ENCODE results near the gene KLHL13.
"Not testable (repeated sequence)": the region's sequence is repeated elsewhere in the genome, so short reads cannot be mapped to it uniquely, and the experiment has no call there.

KLHL13 gene

DNA sequence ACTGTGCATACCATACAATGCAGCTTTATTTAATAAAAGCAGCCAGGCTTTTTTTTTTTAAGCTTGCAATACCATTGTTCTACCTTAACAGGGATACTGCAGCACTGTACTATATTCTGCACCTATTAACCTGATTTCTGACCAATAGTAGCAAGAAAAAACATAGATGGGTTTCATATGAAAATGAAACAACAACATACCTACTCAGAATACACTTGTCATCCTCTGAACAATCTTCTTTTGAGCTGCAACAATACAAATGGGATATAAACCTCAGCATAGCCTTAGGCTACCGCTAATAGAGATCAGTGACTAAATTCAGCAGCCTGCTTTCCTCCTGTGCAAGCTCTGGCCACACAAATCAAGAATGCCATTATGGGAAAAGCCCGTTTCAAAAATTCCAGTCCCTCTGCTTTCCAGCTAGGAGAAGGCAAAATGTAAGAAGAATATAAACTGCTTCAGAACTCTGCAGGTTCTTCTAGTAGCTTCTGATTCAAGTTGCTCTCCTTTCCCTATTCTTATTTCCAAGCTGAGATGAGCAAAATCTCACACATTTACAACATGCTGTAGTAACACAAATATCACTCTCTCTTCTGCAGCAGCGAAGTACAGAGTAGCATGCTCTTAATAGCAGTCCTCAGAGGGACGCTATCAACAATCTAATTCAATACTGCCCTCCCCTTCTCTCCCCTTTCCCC lies 143.4 kb downstream of the KLHL13 start:
- TF ChIP-seq, protein P1, sequence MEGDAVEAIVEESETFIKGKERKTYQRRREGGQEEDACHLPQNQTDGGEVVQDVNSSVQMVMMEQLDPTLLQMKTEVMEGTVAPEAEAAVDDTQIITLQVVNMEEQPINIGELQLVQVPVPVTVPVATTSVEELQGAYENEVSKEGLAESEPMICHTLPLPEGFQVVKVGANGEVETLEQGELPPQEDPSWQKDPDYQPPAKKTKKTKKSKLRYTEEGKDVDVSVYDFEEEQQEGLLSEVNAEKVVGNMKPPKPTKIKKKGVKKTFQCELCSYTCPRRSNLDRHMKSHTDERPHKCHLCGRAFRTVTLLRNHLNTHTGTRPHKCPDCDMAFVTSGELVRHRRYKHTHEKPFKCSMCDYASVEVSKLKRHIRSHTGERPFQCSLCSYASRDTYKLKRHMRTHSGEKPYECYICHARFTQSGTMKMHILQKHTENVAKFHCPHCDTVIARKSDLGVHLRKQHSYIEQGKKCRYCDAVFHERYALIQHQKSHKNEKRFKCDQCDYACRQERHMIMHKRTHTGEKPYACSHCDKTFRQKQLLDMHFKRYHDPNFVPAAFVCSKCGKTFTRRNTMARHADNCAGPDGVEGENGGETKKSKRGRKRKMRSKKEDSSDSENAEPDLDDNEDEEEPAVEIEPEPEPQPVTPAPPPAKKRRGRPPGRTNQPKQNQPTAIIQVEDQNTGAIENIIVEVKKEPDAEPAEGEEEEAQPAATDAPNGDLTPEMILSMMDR (IDR thresholded peaks at IDR 0.05) = no peak
- peaks cover 5% of the 10 kb centered on the region for H3K4me1 Mint-ChIP-seq
- DNase-seq = no peak
- H3K27me3 Mint-ChIP-seq (ENCODE audit: low read depth, poor library complexity) = peaks cover 7% of the 10 kb centered on the region
- H3K27ac Mint-ChIP-seq = no peak overlapping the region
- H3K4me3 Mint-ChIP-seq = no peak overlapping the region
- no peaks in the 10 kb centered on the region for H3K9me3 Mint-ChIP-seq
- H3K36me3 Mint-ChIP-seq (ENCODE audit: low read depth) = no peaks in the 10 kb centered on the region

DNA sequence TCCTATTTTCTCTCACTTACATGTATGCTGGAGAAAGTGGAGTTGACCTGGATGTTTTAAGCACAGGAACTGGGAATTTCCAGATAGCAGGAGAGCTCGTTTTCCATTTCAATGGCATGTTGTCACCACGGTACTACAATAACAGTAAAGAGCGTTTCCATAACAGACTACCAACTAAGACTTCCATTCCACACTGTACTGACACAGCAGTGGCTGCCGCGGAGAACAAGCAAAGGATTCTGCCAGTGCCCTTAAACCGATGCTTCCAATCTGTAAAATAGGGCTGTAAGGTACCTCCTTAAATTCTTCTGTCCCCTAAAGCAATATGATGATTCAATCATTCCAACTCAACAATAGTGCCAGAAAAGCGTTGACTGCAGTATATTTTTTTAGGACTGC lies 143.9 kb downstream of the KLHL13 start:
- no peak for DNase-seq
- H3K4me1 Mint-ChIP-seq = peaks cover 5% of the 10 kb centered on the region
- no peaks in the 10 kb centered on the region for H3K36me3 Mint-ChIP-seq (ENCODE audit: low read depth)
- H3K9me3 Mint-ChIP-seq = no peaks in the 10 kb centered on the region
- peaks cover 7% of the 10 kb centered on the region for H3K27me3 Mint-ChIP-seq (ENCODE audit: low read depth, poor library complexity)
- TF ChIP-seq, protein P1 (IDR thresholded peaks at IDR 0.05) = no peak
- no peak overlapping the region for H3K4me3 Mint-ChIP-seq
- H3K27ac Mint-ChIP-seq = no peak overlapping the region

DNA sequence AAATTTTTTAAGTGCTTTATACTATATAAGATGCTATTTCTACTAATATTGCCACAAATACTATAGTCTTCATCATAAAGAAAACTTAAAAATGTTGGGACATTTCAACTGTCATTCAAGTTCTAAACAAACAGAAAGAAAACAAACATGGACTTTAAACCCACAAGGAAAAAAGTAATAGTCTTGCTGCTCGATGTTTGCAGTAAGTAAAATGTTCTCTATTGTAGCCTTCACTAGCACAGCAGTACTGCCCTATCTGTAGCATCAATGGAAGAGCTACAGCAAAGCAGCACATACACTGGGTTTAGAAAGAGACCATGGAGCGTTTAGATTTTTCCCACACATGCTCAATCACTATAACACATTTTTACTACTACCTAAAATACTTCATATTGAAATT lies 146.8 kb downstream of the KLHL13 start:
- Mint-ChIP-seq H3K4me3 (no peak overlapping the region), H3K36me3 (ENCODE audit: low read depth) (no peaks in the 10 kb centered on the region), H3K9me3 (peaks cover 17% of the 10 kb centered on the region), H3K4me1 (peaks cover 5% of the 10 kb centered on the region), H3K27ac (no peak overlapping the region), H3K27me3 (ENCODE audit: low read depth, poor library complexity) (peaks cover 7% of the 10 kb centered on the region)
- TF ChIP-seq, protein P1 (IDR thresholded peaks at IDR 0.05) = no peak
- no peak for DNase-seq

DNA sequence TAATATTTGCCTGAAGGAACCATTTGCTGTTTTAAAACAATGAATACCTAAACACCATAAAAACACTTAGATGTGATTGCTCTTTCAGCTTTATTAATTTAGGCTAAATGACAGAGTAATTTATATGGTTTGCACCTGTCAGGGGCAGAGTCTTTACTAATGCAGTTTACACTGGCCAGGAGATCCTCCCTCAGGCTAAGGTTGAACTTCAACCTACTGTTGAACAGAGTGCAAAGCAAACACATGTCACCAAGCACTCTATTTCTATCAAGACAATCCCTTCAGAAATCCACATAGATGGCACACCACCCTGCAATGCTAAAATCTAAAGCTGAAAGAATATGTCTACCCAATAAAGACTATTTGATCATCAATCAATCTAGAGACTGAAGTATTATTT lies 147.3 kb downstream of the KLHL13 start:
- Mint-ChIP-seq H3K4me3 (no peak overlapping the region), H3K27ac (no peak overlapping the region), H3K4me1 (peaks cover 5% of the 10 kb centered on the region), H3K9me3 (peaks cover 21% of the 10 kb centered on the region), H3K27me3 (ENCODE audit: low read depth, poor library complexity) (peaks cover 7% of the 10 kb centered on the region), H3K36me3 (ENCODE audit: low read depth) (no peaks in the 10 kb centered on the region)
- no peak for DNase-seq
- TF ChIP-seq, protein P1 (IDR thresholded peaks at IDR 0.05) = no peak

DNA sequence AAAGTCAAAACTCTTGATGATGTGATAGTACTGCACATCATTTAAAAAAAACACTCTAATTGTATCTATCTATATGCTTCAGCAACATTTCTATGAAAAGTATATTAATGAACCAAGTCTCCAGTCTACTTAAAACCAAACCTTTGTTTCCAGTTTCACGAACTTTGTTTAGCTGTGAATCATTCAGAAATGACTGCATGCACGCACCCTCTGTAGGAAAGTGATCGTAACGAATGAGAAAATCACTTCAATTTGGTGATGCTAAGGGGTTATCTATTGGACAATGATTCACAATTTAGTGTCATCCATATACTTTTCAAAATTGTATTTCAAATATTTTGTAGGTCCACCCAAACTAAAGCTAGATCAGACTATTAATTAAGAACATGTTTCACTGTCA lies 157.6 kb downstream of the KLHL13 start:
- Mint-ChIP-seq H3K4me1 (no peaks in the 10 kb centered on the region), H3K4me3 (no peak overlapping the region), H3K36me3 (ENCODE audit: low read depth) (no peaks in the 10 kb centered on the region), H3K27me3 (ENCODE audit: low read depth, poor library complexity) (no peaks in the 10 kb centered on the region), H3K27ac (no peak overlapping the region), H3K9me3 (peaks cover 10% of the 10 kb centered on the region)
- DNase-seq = no peak
- TF ChIP-seq, protein P1 (IDR thresholded peaks at IDR 0.05) = no peak

DNA sequence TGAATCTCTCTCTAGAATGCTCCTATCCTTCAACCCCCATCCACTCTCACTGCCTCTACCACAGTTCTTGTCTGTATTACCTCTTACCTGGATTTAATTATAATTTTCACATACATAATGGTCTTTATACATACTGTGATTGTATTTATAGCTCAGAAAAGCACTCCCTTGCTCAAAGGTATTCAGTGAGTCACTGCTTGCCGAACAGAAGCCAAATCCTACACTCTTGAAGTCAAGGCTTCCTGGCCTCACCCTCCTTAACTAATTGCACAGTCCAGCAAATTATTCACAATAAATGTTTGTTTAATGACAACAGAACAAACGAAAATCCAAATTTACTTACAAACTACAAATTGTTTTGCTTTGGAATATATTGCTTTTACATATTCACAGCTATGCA lies 159.5 kb downstream of the KLHL13 start:
- Mint-ChIP-seq H3K36me3 (ENCODE audit: low read depth) (no peaks in the 10 kb centered on the region), H3K27me3 (ENCODE audit: low read depth, poor library complexity) (no peaks in the 10 kb centered on the region), H3K9me3 (peaks cover 15% of the 10 kb centered on the region), H3K4me3 (no peak overlapping the region), H3K27ac (no peak overlapping the region), H3K4me1 (no peaks in the 10 kb centered on the region)
- no peak for DNase-seq
- TF ChIP-seq, protein P1 (IDR thresholded peaks at IDR 0.05) = no peak

DNA sequence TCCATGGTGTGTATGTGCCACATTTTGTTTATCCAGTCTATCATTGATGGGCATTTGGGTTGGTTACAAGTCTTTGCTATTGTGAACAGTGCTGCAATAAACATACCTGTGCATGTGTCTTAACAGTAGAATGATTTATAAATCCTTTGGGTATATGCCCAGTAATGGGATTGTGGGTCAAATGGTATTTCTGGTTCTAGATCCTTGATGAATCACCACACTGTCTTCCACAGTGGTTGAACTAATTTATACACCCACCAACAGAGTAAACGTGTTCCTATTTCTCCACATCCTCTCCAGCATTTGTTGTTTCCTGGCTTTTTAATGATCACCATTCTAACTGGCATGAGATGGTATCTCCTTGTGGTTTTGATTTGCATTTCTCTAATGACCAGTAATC lies 177.3 kb downstream of the KLHL13 start:
- Mint-ChIP-seq H3K9me3 (peaks cover 39% of the 10 kb centered on the region), H3K36me3 (ENCODE audit: low read depth) (peaks cover 13% of the 10 kb centered on the region)
- not testable (repeated sequence) for H3K4me1 Mint-ChIP-seq; H3K4me3 Mint-ChIP-seq; H3K27ac Mint-ChIP-seq; H3K27me3 Mint-ChIP-seq (ENCODE audit: low read depth, poor library complexity); DNase-seq

Measured in nephron progenitor cell (in vitro differentiated cells).